ENCODE results near the gene HHAT.

The HHAT gene

GRCh38 chr1:210328746-210329503, at the start of gene HHAT:
Gene HHAT, plus strand, starts transcription at chr1:210328902. Its CDS starts 20,074 bp downstream, at chr1:210348976.
- peak; percentile 34 to 90 (median 76) for DNase-seq
- intact Hi-C loops (cut with DNase I) = no loop called here

- intact Hi-C loops (cut with DNase I) = no loop called here
- no peak for DNase-seq
Measured at GRCh38 chr1:210280221-210280620, 48.5 kb upstream of the HHAT start.

DNA sequence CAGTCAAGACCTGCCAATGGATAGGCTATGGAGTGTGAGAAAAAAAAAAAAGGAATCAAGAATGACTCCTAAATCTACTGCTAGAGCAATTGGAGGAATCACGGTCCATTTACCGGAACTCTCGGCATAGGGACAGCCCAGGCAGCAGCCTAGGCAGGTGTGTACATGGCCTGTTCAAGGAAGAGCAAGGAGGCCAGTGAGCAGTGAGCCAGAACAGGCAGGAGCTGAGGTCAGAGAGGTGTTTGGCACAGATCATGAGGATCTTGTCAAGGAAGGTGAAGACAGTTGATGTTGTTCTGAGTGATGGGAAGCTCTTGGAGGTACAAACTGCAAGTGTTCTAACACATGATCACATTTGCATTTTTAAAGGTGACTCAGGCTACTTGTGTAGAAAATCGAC, 40.6 kb upstream of the HHAT start:
- no peak for DNase-seq
- intact Hi-C loops (cut with DNase I) = no loop called here

DNA sequence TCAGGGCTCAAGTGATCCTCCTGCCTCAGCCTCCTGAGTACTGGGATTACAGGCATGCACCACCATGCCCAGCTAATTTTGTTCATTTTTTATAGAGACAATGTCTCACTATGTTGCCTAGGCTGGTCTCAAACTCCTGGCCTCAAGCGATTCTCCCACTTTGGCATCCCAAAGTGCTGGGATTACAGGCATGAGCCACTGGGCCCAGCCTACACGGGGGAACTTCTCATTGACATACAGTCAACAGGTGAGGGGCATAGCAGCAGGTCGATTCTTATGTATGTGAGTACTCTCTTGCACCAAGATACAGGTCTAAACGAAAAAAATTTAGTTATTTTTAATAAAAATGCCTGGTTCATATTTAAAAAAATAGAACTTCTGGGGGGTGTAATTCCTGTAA, 39.5 kb upstream of the HHAT start:
- intact Hi-C loops (cut with DNase I) = no loop called here
- no peak for DNase-seq

GRCh38 chr1:210291081-210291764, 37.5 kb upstream of the HHAT start:
- intact Hi-C loops (cut with DNase I) = no loop called here
- no peak for DNase-seq

- peak in 10 of 42 donors; percentile 7 to 47 (median 22) for DNase-seq
- intact Hi-C loops (cut with DNase I) = no loop called here
Measured at GRCh38 chr1:210291786-210292230, 36.9 kb upstream of the HHAT start.

DNA sequence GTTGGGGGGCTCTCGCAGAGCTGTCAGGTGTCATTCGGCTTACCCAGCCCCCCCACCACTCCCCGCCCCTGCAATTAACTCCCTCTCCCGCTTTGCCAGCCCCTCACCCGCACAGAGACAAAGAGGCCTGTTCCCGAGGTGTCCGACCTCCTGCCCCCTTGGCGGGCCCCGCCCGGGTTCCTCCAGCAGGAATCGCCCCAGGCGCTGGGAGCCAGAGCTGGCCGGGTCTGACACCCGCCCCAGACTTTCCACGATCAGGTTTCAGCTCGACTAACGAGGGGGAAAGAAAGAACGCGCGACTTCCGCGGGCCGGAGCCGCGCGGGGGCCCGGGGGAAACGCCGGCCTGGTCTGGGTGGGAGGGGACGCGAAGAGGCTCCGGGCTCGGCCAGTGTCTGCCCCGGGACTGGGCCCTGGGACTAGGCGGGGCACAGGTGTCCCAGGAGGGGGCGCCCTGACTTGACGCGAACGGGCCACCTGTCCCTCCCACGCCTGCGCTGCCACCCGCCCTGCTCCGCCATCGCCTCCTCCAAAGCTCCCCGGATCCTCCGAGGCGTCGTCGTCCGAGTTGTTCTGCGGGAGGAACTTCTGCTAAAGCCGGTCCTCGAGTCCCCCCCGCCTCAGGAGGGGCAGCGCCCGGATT, 36.4 kb upstream of the HHAT start:
- intact Hi-C loops (cut with DNase I) = no loop called here
- DNase-seq = peak in 41 of 42 donors; percentile 23 to 81 (median 62)

DNA sequence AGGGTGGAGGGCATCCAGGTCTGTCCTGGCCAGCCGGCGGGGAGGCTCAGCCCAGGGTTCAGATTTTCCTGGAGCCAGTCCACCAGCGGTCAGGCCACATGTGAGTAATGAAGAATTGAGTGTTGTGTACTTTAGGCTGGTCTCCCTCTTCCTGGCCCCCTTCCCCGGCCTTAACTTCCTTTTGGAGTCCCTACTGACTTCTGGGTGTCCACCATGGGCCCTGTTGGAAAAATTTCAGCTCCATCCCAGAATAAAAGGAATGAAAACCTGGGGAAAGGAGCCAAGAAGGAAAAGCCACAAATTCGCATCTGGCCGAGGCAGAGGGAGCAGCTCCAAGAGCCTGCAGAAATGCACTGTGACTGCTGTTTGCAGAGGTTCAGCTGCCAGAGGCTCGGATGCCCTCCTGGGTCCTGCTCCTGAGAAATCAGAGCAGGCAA, 35.5 kb upstream of the HHAT start:
- intact Hi-C loops (cut with DNase I) = no loop called here
- DNase-seq = no peak

GRCh38 chr1:210294999-210295745, 33.5 kb upstream of the HHAT start:
- peak in 1 of 42 donors; percentile 25 for DNase-seq
- intact Hi-C loops (cut with DNase I) = no loop called here

DNA sequence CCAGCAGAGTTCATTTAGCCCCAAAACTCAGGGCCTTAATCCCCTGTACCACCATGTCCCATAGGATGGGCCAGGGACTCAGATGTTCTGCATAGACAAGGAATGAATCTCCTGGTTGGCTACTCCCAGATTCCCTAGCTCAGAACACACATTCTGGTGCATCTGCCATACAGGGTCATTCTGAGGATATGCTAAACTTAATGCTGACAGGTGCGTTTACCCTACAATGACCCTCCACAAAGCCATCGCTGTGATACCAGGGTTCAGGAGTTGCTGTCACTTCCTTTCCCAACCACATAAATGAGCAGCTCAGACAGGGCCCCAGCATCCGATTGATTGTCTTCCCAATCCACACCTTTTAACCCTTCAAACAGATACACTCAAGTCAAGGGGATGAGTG, 32.0 kb upstream of the HHAT start:
- DNase-seq = no peak
- intact Hi-C loops (cut with DNase I) = no loop called here

GRCh38 chr1:210298296-210298695, 30.4 kb upstream of the HHAT start:
- no peak for DNase-seq
- intact Hi-C loops (cut with DNase I) = no loop called here

- DNase-seq = no peak
- intact Hi-C loops (cut with DNase I) = no loop called here
Measured at GRCh38 chr1:210298936-210299335, 29.8 kb upstream of the HHAT start.

DNA sequence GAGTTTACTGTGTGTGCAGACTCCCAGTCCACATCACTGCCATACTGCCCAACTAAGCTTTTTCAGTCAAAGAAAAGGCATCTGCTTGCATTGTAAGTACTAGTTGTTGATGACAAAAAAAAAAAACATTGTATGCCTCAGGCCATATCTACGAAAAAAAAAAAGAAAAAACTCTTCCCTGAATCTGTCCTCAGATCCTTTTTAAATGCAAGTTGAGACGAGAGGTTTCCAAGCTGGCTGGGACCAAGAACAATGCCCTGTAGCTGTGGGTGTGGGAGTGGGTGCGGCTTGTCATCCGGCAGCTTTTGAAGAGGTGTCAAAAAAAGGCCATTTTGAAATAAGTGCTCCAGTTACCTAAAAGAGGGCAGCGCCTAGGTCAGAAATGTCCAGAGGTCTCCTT, 29.2 kb upstream of the HHAT start:
- no peak for DNase-seq
- intact Hi-C loops (cut with DNase I) = no loop called here

DNA sequence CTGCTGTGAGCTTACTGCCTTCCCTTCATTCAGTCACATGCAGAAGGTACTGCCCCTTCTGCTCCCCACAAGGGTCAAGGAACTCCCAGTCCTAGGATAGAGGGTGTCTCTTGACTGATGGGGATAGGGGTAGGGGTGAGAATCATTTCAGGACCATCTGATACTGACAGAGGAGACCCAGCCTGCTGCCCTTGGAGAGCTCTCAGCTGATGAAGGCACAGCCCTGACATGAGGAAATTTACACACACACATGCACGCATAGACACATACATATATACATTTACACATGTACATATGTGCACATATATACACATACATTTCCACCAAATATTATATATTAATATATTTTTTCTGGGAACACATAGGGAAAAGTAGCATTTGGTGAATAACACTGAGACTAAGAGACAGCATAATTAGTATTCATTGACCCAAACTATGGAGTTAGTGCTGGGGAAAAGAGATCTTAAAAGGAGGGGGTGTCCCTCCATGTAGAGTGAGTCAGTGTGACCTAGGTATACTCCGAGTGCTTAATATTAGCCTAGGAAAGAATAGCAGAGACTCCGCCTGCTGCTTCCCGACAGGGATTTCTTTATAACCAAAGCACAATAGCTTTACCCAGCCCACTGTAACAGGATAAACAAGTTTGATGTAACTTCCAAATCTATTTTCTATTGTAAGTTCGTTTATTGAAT, 27.6 kb upstream of the HHAT start:
- DNase-seq = no peak
- intact Hi-C loops (cut with DNase I) = loop anchor here (10.0 kb wide), 1 partner anchor 46 kb away; no protein-coding TSS in a partner anchor

- intact Hi-C loops (cut with DNase I) = loop anchor here (10.0 kb wide), 1 partner anchor 47 kb away; no protein-coding TSS in a partner anchor
- DNase-seq = peak in 1 of 42 donors; percentile 10
Measured at GRCh38 chr1:210301615-210302000, 27.1 kb upstream of the HHAT start.

DNA sequence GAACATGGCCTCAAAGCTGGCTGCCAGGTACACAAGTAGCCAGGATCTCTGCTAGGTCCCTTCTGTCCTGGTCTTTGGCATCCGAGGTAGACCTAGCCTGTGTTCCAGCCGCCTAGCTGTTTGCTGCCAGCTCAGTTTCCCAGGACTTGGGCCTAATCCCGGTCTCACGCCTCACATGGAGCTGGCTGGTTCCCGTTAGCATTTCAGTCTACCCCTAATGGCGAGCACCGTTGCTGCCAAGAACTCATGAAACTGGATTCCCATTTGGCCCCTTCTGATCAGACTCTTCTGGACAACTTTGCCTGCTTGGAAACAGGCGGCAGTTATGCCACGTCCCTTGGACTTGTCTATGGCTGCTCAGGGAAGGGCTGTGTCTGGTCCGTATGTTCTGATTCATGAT, 26.2 kb upstream of the HHAT start:
- intact Hi-C loops (cut with DNase I) = loop anchor here (10.0 kb wide), 1 partner anchor 48 kb away; no protein-coding TSS in a partner anchor
- DNase-seq = peak in 13 of 42 donors; percentile 3 to 52 (median 21)

DNA sequence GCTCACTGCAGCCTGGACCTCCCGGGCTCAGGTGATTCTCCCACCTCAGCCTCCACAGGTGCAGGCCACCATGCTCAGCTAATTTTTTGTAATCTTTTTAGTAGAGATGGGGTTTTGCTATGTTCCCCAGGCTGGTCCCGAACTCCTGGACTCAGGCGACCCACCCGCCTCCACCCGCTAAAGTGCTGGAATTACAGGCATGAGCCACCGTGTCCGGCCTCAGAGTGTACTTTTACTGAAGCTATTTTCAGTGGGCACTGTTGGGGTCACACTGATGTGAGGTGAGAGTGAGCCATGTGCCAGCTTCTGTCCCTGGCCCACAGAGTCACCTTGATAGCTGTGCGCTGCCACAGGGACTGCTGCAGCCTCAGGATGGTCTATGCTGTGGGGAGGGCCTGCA, 25.3 kb upstream of the HHAT start:
- DNase-seq = no peak
- intact Hi-C loops (cut with DNase I) = loop anchor here (10.0 kb wide), 1 partner anchor 49 kb away; no protein-coding TSS in a partner anchor

DNA sequence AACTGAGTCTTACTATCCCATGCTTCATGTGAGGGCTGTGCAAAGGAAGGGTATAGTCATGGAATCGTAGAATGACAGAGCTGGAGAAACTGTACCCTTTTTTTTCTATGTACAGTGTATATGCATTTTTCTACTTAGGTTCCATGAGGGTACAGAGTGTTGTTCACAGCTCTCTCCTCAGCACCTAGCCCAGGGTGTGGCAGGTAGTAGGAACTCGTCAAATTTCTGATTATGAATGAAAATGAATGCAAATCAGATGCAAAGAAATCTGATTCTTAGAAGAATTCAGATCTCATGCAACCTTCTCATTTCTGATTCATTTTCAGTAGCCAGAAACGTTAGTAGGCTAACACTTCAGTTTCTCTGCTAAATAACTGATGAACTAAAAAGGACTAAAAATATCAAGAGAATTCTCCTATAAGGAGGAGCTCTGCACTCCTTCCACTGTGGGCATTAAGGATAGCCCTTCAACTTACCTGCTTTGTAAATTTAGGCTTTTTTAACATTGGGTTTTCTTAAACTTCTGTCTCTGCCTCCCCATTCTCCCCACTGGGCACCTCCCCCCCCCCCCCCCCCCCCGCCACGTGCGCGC, 18.0 kb upstream of the HHAT start:
- intact Hi-C loops (cut with DNase I) = loop anchor here (2.0 kb wide), 1 partner anchor 168 kb away; no protein-coding TSS in a partner anchor
- peak in 9 of 42 donors; percentile 31 to 72 (median 42) for DNase-seq

All from head of caudate nucleus (tissue), 42 donors.